LNCAP (cell line): ENCODE measurements around the gene ARID3A.

Experiments used
- CTCF ChIP-seq: fragments of 450-650 bp; IDR thresholded peaks from 2 replicates; pipeline ENCODE4 v1.5.1; 2017; ENCODE audit warnings: mild to moderate bottlenecking

ARID3A gene

GRCh38 chr19:925526-926322, at the start of gene ARID3A:
Gene ARID3A, plus strand, starts transcription at chr19:926035. Its CDS starts 3,494 bp downstream, at chr19:929529.
- TF ChIP-seq CTCF: no peak

- no peak for TF ChIP-seq CTCF
Observed at GRCh38 chr19:876089-876488, 49.7 kb upstream of the ARID3A start.

GRCh38 chr19:876780-877314, 49.0 kb upstream of the ARID3A start:
- TF ChIP-seq CTCF: no peak

- TF ChIP-seq CTCF: no peak
Observed at GRCh38 chr19:879711-880438, 46.0 kb upstream of the ARID3A start.

GRCh38 chr19:881385-882071, 44.3 kb upstream of the ARID3A start:
- TF ChIP-seq CTCF: no peak

- no peak for TF ChIP-seq CTCF
Observed at GRCh38 chr19:882871-883497, 42.9 kb upstream of the ARID3A start.

GRCh38 chr19:883661-884211, 42.1 kb upstream of the ARID3A start:
- TF ChIP-seq CTCF: no peak
